CD4-positive, CD25-positive, alpha-beta regulatory T cell (primary cell): ENCODE results near the gene CHTF18. TPM values are rescaled to one million over a fixed set of nuclear protein-coding genes. Genes with fewer than 3 reads are reported as not detected.

Experiments used
- ATAC-seq, 2 donors: fragments of 150-1000 bp; cut with Tn5 transposase; one replicate each; pipeline ENCODE4 v1.10.0; 2021; ENCODE audit warnings: low read depth in 2 of 2, moderate number of reproducible peaks in 2 of 2, moderate library complexity in 1 of 2
- DNase-seq, 3 donors: peaks; one replicate each; pipeline versions ENCODE4 v3.0.0 to v3.0.0-alpha.2; 2012 to 2022; ENCODE audit warnings: mixed read lengths in 1 of 3
- H3K27ac ChIP-seq: one replicate; pipeline ENCODE4 v1.7.0; 2013; ENCODE audit warnings: mild to moderate bottlenecking, low read length; ENCODE audit not compliant: insufficient read depth, poor library complexity, severe bottlenecking
- H3K27me3 ChIP-seq: one replicate; pipeline ENCODE4 v1.7.0; 2013; ENCODE audit warnings: low read length; ENCODE audit not compliant: control insufficient read depth, insufficient read depth
- H3K36me3 ChIP-seq: one replicate; pipeline ENCODE4 v1.7.0; 2013; ENCODE audit warnings: mild to moderate bottlenecking, low read length, moderate library complexity; ENCODE audit not compliant: control insufficient read depth, insufficient read depth
- H3K4me1 ChIP-seq: 2 replicates; pipeline ENCODE4 v1.7.0; 2013; ENCODE audit warnings: mild to moderate bottlenecking, low read length; ENCODE audit not compliant: insufficient read depth, control insufficient read depth, poor library complexity, severe bottlenecking
- H3K4me3 ChIP-seq: one replicate; pipeline ENCODE4 v1.7.0; 2013; ENCODE audit warnings: low read depth, mild to moderate bottlenecking, low read length, moderate library complexity
- H3K9me3 ChIP-seq, 2 experiments: 1 replicate in 1 of 2; 2 replicates in 1 of 2; pipeline ENCODE4 v1.7.0; 2013; ENCODE audit warnings: low read length in 2 of 2, mild to moderate bottlenecking in 1 of 2, moderate library complexity in 1 of 2; ENCODE audit not compliant: control insufficient read depth in 2 of 2
- H3K27ac Mint-ChIP-seq, 3 donors: one replicate each; pipeline ENCODE4 v1.8.0; 2020 to 2022; ENCODE audit warnings: mild to moderate bottlenecking in 3 of 3, mixed read lengths in 3 of 3, moderate library complexity in 2 of 3
- H3K27me3 Mint-ChIP-seq: one replicate; pipeline ENCODE4 v1.8.0; 2022; ENCODE audit warnings: mild to moderate bottlenecking, mixed read lengths
- H3K36me3 Mint-ChIP-seq: one replicate; pipeline ENCODE4 v1.8.0; 2020; ENCODE audit warnings: mixed read lengths
- H3K4me1 Mint-ChIP-seq, 4 donors: one replicate each; pipeline ENCODE4 v1.8.0; 2020 to 2022; ENCODE audit warnings: mixed read lengths in 4 of 4, mild to moderate bottlenecking in 1 of 4
- H3K4me3 Mint-ChIP-seq, 4 donors: one replicate each; pipeline ENCODE4 v1.8.0; 2020 to 2022; ENCODE audit warnings: mild to moderate bottlenecking in 4 of 4, mixed read lengths in 4 of 4, moderate library complexity in 3 of 4
- H3K9me3 Mint-ChIP-seq, 7 donors: one replicate each; pipeline ENCODE4 v1.8.0; 2020 to 2022; ENCODE audit warnings: mixed read lengths in 7 of 7, mild to moderate bottlenecking in 3 of 7, moderate library complexity in 2 of 7
- polyA plus RNA-seq, 4 donors: library from polyadenylated mRNA; unstranded; fragments of 300-500 nt; fragmentation: Illumina TruSeq; gene quantifications; one replicate each; pipeline ENCODE4 v1.2.3, GENCODE V29; 2021
- total RNA-seq: library from RNA; stranded (reverse); gene quantifications from one replicate; pipeline ENCODE4 v1.2.3, GENCODE V29; 2022

CHTF18 gene
- total and polyA plus RNA-seq, 5 donors from 2014 or later, result 1.1 to 28.8 (median 3.1) TPM

- no peak overlapping the region for H3K4me3 Mint-ChIP-seq
- no peaks in the 10 kb centered on the region for H3K36me3 Mint-ChIP-seq
- Histone ChIP-seq H3K27me3 (no peaks in the 10 kb centered on the region), H3K4me3 (no peak overlapping the region), H3K9me3 (no peaks in the 10 kb centered on the region), H3K36me3 (no peaks in the 10 kb centered on the region), H3K27ac (no peak overlapping the region), H3K4me1 (no peaks in the 10 kb centered on the region)
- no peaks in the 10 kb centered on the region for H3K9me3 Mint-ChIP-seq
- ATAC-seq, result no peak
- H3K27me3 Mint-ChIP-seq, result peaks cover 14% of the 10 kb centered on the region
- H3K27ac Mint-ChIP-seq, result no peak overlapping the region
- H3K4me1 Mint-ChIP-seq, result peaks cover 0 to 6% (median 0%) of the 10 kb centered on the region in 4 donors
- no peak for DNase-seq
These were observed 26.6 kb upstream of the CHTF18 start for GRCh38 chr16:761625-762513.

DNA sequence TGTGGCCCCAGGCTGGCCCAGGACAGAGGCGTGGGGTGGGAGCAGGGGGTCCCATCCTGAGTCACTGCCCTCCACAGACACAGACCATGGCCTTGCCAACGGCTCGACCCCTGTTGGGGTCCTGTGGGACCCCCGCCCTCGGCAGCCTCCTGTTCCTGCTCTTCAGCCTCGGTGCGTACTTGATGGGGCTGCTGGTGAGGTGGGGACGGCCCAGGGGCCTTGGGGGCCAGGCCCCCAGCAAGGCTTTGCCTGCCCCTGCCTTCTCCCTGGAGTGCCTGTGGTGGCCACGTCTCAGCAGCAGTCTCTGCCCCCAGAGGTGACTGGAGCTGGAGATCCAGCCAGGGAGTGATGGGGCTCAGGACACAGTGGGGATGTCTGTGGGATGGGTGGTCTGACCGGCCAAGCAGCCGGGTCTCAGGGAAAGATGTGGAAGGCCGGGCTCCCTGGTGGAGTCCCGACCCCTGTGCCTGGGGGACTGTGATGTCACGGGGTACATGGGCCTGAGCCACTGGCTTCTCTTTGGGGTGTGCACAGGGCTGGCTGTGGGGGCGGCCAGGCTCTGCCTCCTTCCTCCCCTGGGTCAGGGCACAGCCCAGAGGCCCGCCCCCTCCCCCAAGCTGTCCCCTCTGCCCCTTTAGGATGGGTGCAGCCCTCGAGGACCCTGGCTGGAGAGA is 25.7 kb upstream of the CHTF18 start:
- Mint-ChIP-seq H3K36me3 (no peaks in the 10 kb centered on the region), H3K9me3 (no peaks in the 10 kb centered on the region), H3K27me3 (peaks cover 10% of the 10 kb centered on the region), H3K4me1 (peaks cover 0 to 3% (median 0%) of the 10 kb centered on the region in 4 donors), H3K27ac (no peak overlapping the region), H3K4me3 (no peak overlapping the region)
- Histone ChIP-seq H3K4me1 (no peaks in the 10 kb centered on the region), H3K27me3 (no peaks in the 10 kb centered on the region), H3K27ac (no peak overlapping the region), H3K36me3 (no peaks in the 10 kb centered on the region), H3K9me3 (no peaks in the 10 kb centered on the region), H3K4me3 (no peak overlapping the region)
- DNase-seq (no peak), ATAC-seq (peak in 1 of 2 donors; percentile 7)

DNA sequence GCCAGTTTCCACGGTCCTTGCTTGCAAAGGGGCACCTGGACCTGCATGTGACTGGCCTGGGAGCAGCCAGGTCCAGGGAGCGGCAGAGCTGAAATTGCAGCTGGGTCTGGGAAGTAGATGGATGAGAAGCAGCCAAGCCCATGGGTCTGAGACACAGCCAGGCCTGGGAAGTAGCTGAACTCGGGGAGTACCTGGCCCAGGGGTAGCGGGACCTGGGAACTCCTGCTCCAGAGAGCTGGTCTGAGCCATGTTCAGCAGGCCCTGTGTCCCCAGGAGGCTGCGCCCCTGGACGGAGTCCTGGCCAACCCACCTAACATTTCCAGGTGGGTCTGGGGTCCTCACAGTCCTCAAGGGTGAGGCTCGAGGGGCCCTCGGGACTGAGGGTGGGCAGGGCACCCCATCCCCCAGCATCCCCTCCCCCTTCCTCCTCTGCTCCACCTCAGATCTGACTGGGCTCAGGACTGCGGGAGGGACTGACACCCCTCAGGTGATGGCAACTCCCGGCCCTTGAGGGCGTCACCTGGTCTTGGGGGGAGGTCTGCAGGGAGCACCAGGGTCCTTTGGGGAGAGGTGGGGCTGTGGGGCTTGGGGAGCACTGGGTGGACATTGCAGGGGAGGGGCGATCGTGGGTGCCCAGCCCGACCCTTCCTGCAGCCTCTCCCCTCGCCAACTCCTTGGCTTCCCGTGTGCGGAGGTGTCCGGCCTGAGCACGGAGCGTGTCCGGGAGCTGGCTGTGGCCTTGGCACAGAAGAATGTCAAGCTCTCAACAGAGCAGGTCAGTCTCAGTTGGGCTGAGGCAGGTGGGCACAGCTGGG is 24.8 kb upstream of the CHTF18 start:
- Histone ChIP-seq H3K36me3 (no peaks in the 10 kb centered on the region), H3K27me3 (no peaks in the 10 kb centered on the region), H3K4me1 (no peaks in the 10 kb centered on the region), H3K4me3 (no peak overlapping the region), H3K27ac (no peak overlapping the region), H3K9me3 (no peaks in the 10 kb centered on the region)
- no peak overlapping the region for H3K4me3 Mint-ChIP-seq
- DNase-seq (no peak), ATAC-seq (no peak)
- H3K27ac Mint-ChIP-seq, result no peak overlapping the region
- H3K4me1 Mint-ChIP-seq, result no peaks in the 10 kb centered on the region
- H3K27me3 Mint-ChIP-seq, result peaks cover 7% of the 10 kb centered on the region
- no peaks in the 10 kb centered on the region for H3K36me3 Mint-ChIP-seq
- H3K9me3 Mint-ChIP-seq, result peaks cover 0 to 1% (median 0%) of the 10 kb centered on the region in 7 donors

DNA sequence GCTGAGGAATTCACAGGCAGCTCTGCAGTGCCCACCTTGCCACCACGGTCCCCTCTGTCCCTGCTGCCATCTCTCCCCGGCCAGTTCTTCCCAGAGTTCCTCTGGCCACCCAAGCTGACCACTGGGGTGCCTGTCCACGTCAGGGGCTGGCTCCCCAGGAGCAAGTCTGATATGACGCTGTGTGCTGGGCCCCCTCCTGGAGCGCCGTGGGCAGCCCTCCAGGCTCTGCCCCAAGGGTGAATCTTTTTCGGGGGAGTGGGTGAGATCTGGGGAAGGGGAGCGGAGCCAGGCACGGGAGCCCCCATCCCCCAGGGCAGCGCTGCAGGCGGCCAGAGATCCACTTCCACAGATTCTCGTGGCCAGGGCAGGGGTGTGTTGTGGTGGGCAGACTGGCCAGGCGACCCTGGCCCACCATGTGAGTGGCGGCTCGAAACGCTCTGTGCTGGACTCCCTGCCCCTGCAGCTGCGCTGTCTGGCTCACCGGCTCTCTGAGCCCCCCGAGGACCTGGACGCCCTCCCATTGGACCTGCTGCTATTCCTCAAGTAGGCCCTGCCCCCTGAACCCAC is 24.2 kb upstream of the CHTF18 start:
- Histone ChIP-seq H3K9me3 (no peaks in the 10 kb centered on the region), H3K27ac (no peak overlapping the region), H3K4me1 (no peaks in the 10 kb centered on the region), H3K4me3 (no peak overlapping the region), H3K27me3 (no peaks in the 10 kb centered on the region), H3K36me3 (no peaks in the 10 kb centered on the region)
- ATAC-seq, result no peak
- Mint-ChIP-seq H3K9me3 (peaks cover 0 to 1% (median 0%) of the 10 kb centered on the region in 7 donors), H3K4me1 (no peaks in the 10 kb centered on the region), H3K27ac (no peak overlapping the region), H3K27me3 (peaks cover 7% of the 10 kb centered on the region), H3K4me3 (no peak overlapping the region), H3K36me3 (no peaks in the 10 kb centered on the region)
- no peak for DNase-seq

- H3K27me3 ChIP-seq, result no peaks in the 10 kb centered on the region
- H3K4me1 ChIP-seq, result no peaks in the 10 kb centered on the region
- no peak overlapping the region for H3K27ac ChIP-seq
- no peak for ATAC-seq
- Mint-ChIP-seq H3K27ac (no peak overlapping the region), H3K36me3 (no peaks in the 10 kb centered on the region), H3K4me1 (no peaks in the 10 kb centered on the region), H3K27me3 (peaks cover 7% of the 10 kb centered on the region), H3K9me3 (peaks cover 0 to 1% (median 0%) of the 10 kb centered on the region in 7 donors), H3K4me3 (no peak overlapping the region)
- H3K4me3 ChIP-seq, result no peak overlapping the region
- DNase-seq, result no peak
- H3K9me3 ChIP-seq, result no peaks in the 10 kb centered on the region
- no peaks in the 10 kb centered on the region for H3K36me3 ChIP-seq
These were observed 23.5 kb upstream of the CHTF18 start for GRCh38 chr16:764848-765487.

GRCh38 chr16:765488-765865 is 22.9 kb upstream of the CHTF18 start:
- Histone ChIP-seq H3K36me3 (no peaks in the 10 kb centered on the region), H3K27ac (no peak overlapping the region), H3K9me3 (no peaks in the 10 kb centered on the region), H3K4me1 (no peaks in the 10 kb centered on the region), H3K27me3 (no peaks in the 10 kb centered on the region), H3K4me3 (no peak overlapping the region)
- ATAC-seq (no peak), DNase-seq (no peak)
- Mint-ChIP-seq H3K36me3 (no peaks in the 10 kb centered on the region), H3K4me3 (no peak overlapping the region), H3K9me3 (peaks cover 0 to 1% (median 0%) of the 10 kb centered on the region in 7 donors), H3K27me3 (peaks cover 7% of the 10 kb centered on the region), H3K27ac (no peak overlapping the region), H3K4me1 (no peaks in the 10 kb centered on the region)
